Gastroesophageal sphincter (tissue), 4 donors: ENCODE measurements around the gene NTRK3. TPM values are rescaled to one million over a fixed set of nuclear protein-coding genes. Genes with fewer than 3 reads are reported as not detected.

Experiments used
- ATAC-seq: fragments of 150-250 bp; one replicate; pipeline ENCODE4 v1.9.1; 2016; ENCODE audit warnings: mild to moderate bottlenecking, moderate library complexity
- H3K27ac ChIP-seq, 4 donors: fragments of 200-600 bp; sonication (generic) in 3 of 4; 1 replicate in 3 of 4; 2 replicates in 1 of 4; pipeline ENCODE4 v1.5.1; 2016 to 2019
- H3K27me3 ChIP-seq: fragments of 200-600 bp; sonication (generic); one replicate; pipeline ENCODE4 v1.5.1; 2019
- H3K36me3 ChIP-seq, 2 donors: fragments of 200-600 bp; sonication (generic); one replicate each; pipeline ENCODE4 v1.5.1; 2019; ENCODE audit warnings: control low read depth in 1 of 2
- H3K4me1 ChIP-seq, 3 donors: fragments of 200-600 bp; sonication (generic); 1 replicate in 2 of 3; 2 replicates in 1 of 3; pipeline ENCODE4 v1.5.1; 2016 to 2019; ENCODE audit warnings: control low read depth in 2 of 3
- H3K4me3 ChIP-seq, 2 donors: fragments of 200-600 bp; sonication (generic); one replicate each; pipeline ENCODE4 v1.5.1; 2019; ENCODE audit warnings: mild to moderate bottlenecking in 1 of 2, moderate library complexity in 1 of 2
- H3K9me3 ChIP-seq, 3 donors: fragments of 200-600 bp; sonication (generic); one replicate each; pipeline ENCODE4 v1.5.1; 2017 to 2019; ENCODE audit warnings: control low read depth in 2 of 3
- EP300 ChIP-seq: sonication (generic); formaldehyde crosslinking; IDR thresholded peaks from one replicate; pipeline ENCODE4 v1.6.1; 2017; ENCODE audit warnings: antibody characterized with exemption, mild to moderate bottlenecking
- POLR2A ChIP-seq, 2 donors: fragments of 450-650 bp; IDR thresholded peaks; one replicate each; pipeline ENCODE4 v1.6.1; 2017; ENCODE audit warnings: antibody characterized with exemption in 2 of 2, mild to moderate bottlenecking in 2 of 2, moderate library complexity in 1 of 2
- POLR2AphosphoS5 ChIP-seq: sonication (generic); formaldehyde crosslinking; IDR thresholded peaks from one replicate; pipeline ENCODE4 v1.6.1; 2017; ENCODE audit warnings: antibody characterized with exemption
- WGBS, 2 donors: methylation state at CpG; one replicate each; pipeline ENCODE4 v1.1.5; 2018; ENCODE audit warnings: low coverage in 1 of 2; 5-methylcytosine and 5-hydroxymethylcytosine counted together
- total RNA-seq, 4 donors: library from RNA; depleted of rRNA; stranded (reverse); fragments of >200 nt; gene quantifications; one replicate each; pipeline ENCODE4 v1.1.0, GENCODE V29; 2016
- TF ChIP-seq, protein P1 (sequence below), 4 experiments: fragments of 200-600 bp in 2 of 4; fragments of 450-650 bp in 2 of 4; sonication (generic) in 1 of 4; IDR thresholded peaks; one replicate each; pipeline ENCODE4 v1.5.1; 2017 to 2019; ENCODE audit warnings: antibody characterized with exemption in 4 of 4, mild to moderate bottlenecking in 2 of 4, moderate library complexity in 2 of 4

NTRK3 gene
- total RNA-seq, 4 donors from 2014 or later = 0.47 to 4.3 (median 1.5) TPM

DNA sequence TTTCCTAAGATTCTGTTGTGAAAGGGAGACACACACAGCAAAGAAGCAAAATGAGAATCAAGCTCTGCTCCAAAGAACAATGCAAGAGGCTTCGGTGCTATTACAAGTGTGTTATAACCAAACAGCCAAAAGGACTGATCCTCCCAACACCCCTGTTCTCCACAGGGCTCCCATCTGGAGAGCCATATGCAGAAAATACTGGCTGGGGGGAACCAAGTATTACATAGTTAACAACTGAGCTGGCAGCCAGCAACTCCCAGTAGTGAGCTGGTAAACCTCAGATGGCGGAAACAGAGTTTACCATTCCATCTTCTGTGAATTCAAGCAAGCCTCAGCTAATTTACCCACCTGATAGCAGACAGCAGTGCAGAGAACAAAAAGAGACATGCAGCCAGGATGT is 156.4 kb downstream of the NTRK3 start:
- Histone ChIP-seq H3K27ac (no peak overlapping the region), H3K4me1 (no peaks in the 10 kb centered on the region), H3K36me3 (no peaks in the 10 kb centered on the region), H3K9me3 (no peaks in the 10 kb centered on the region), H3K27me3 (peaks cover 7% of the 10 kb centered on the region), H3K4me3 (no peak overlapping the region)
- 100% methylated on average over 1 of the region's 2 CpGs; no CpG with 5 or more reads in 1 of the 2 donors for WGBS, 2 donors
- no peak for ATAC-seq
- TF ChIP-seq POLR2AphosphoS5 = no peak
- TF ChIP-seq, protein P1, sequence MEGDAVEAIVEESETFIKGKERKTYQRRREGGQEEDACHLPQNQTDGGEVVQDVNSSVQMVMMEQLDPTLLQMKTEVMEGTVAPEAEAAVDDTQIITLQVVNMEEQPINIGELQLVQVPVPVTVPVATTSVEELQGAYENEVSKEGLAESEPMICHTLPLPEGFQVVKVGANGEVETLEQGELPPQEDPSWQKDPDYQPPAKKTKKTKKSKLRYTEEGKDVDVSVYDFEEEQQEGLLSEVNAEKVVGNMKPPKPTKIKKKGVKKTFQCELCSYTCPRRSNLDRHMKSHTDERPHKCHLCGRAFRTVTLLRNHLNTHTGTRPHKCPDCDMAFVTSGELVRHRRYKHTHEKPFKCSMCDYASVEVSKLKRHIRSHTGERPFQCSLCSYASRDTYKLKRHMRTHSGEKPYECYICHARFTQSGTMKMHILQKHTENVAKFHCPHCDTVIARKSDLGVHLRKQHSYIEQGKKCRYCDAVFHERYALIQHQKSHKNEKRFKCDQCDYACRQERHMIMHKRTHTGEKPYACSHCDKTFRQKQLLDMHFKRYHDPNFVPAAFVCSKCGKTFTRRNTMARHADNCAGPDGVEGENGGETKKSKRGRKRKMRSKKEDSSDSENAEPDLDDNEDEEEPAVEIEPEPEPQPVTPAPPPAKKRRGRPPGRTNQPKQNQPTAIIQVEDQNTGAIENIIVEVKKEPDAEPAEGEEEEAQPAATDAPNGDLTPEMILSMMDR (IDR thresholded peaks at IDR 0.05) = no peak
- TF ChIP-seq EP300 = no peak
- TF ChIP-seq POLR2A (IDR thresholded peaks at IDR 0.05) = no peak

DNA sequence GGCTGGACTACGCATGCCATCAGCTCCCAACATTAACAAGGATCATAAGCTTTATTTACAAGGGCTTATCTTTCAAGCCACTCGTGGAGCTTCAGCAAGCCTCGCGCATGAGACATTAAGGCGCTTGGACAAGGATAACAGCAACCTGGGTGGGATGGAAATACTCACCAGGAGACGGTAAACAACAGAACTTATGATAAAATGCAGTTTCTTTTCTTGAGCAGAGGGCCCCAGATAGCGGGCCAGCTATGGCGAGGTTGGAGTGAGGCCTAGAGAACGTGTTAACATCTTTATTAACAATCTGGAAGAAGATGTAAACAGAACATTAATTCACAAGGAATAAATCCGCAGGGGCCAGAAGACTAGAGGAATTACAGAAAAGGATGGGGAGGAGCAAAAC is 158.2 kb downstream of the NTRK3 start:
- Histone ChIP-seq H3K4me3 (no peak overlapping the region), H3K27ac (no peak overlapping the region), H3K9me3 (no peaks in the 10 kb centered on the region), H3K4me1 (no peaks in the 10 kb centered on the region), H3K27me3 (peaks cover 7% of the 10 kb centered on the region), H3K36me3 (no peaks in the 10 kb centered on the region)
- no peak for ATAC-seq
- 39 to 63% methylated on average over 9 of the region's 10 CpGs for WGBS, 2 donors
- TF ChIP-seq POLR2AphosphoS5 (no peak), POLR2A (IDR thresholded peaks at IDR 0.05) (no peak), EP300 (no peak)
- TF ChIP-seq, protein P1 (IDR thresholded peaks at IDR 0.05) = no peak

DNA sequence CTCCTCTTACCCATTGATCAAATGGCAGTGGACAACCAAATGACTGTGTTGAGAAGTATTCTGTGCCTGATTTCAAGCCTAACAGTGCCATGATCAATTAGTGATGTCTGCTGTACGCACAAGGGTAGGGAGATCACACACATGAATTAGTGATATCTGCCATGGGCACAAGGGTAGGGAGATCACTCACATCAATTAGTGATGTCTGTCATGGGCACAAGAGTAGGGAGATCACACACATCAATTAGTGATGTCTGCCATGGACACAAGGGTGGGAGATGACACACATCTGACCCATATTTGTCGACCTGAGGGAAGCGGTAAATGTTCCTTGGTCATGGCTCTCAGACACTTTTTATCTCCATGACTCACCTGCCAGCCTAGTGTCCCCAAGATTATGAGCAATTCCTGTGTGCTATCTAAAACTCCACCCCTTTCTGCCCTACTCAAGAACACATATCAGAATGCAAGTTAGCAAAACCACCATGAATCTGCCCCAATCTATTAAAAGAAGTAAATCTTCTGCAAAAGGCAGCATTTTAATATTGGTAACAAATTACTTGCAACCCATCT is 165.0 kb downstream of the NTRK3 start:
- WGBS, 2 donors = 83 to 85% methylated on average over 2 to 3 of the region's 3 CpGs
- TF ChIP-seq POLR2AphosphoS5 (no peak), EP300 (no peak), POLR2A (IDR thresholded peaks at IDR 0.05) (no peak)
- TF ChIP-seq, protein P1 (IDR thresholded peaks at IDR 0.05) = no peak
- Histone ChIP-seq H3K4me3 (no peak overlapping the region), H3K27me3 (peaks cover 17% of the 10 kb centered on the region), H3K36me3 (no peaks in the 10 kb centered on the region), H3K9me3 (peaks cover 0 to 8% (median 0%) of the 10 kb centered on the region in 3 donors), H3K27ac (no peak overlapping the region), H3K4me1 (peaks cover 0 to 16% (median 0%) of the 10 kb centered on the region in 3 donors)
- no peak for ATAC-seq

DNA sequence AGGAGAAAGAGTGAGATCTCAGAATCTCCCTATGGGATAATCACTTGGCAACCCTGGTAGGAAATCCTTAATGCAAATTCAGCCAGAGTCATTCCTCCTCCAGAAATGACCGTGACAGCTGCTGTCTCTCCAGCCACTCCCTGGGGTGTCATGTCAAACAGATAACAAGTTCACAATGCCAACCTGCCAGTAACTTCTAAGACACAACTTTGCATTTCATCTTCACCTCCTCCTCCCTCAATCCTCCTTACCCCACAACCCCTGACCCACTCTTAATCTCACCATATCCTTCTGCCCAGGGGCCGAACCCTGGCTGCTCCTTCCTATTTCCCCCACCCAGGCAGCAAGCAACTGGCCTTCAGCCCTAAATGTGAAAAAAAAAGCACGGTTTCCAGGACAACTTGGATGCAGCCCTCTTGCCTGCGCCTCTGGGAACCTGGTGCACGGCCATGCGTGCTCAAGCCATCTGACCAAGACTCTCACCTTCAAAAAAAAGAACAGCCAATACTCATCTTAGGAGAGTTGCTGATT is 166.0 kb downstream of the NTRK3 start:
- no peak overlapping the region for H3K27ac ChIP-seq

More for the DNA sequence above, 166.0 kb downstream of the NTRK3 start:
- no peak for ATAC-seq
- Histone ChIP-seq H3K4me1 (peaks cover 0 to 16% (median 0%) of the 10 kb centered on the region in 3 donors), H3K27me3 (peaks cover 16% of the 10 kb centered on the region), H3K4me3 (no peak overlapping the region), H3K9me3 (peaks cover 0 to 8% (median 0%) of the 10 kb centered on the region in 3 donors), H3K36me3 (no peaks in the 10 kb centered on the region)
- WGBS, 2 donors = 30 to 34% methylated on average over 4 to 6 of the region's 6 CpGs
- no peak for TF ChIP-seq POLR2A (IDR thresholded peaks at IDR 0.05)
- no peak for TF ChIP-seq POLR2AphosphoS5
- TF ChIP-seq EP300 = no peak
- TF ChIP-seq, protein P1 (IDR thresholded peaks at IDR 0.05) = no peak
